Bronchial epithelial cell (primary cell): Measurements from ENCODE around the gene APOA4. TPM values are rescaled to one million over a fixed set of nuclear protein-coding genes. Genes with fewer than 3 reads are reported as not detected.
A peak's percentile ranks its signal among the peaks of the same experiment; 100 is the strongest.

Experiments
- DNase-seq: peaks from one replicate; pipeline ENCODE4 v3.0.0-alpha.2; 2010; ENCODE audit warnings: low read depth
- FAIRE-seq: peaks from 2 replicates; lab custom pipeline; 2011; peaks lifted over from hg19 to GRCh38; lab: Jason Lieb, UNC
- H3K27me3 ChIP-seq: 2 replicates; pipeline ENCODE4 v1.5.1; 2011; ENCODE audit warnings: low read length; ENCODE audit not compliant: control insufficient read depth, insufficient read depth
- H3K36me3 ChIP-seq: 2 replicates; pipeline ENCODE4 v1.5.1; 2011; ENCODE audit warnings: low read length; ENCODE audit not compliant: control insufficient read depth, insufficient read depth
- H3K4me3 ChIP-seq: 2 replicates; pipeline ENCODE4 v1.5.1; 2011; ENCODE audit warnings: mild to moderate bottlenecking, low read depth, low read length, control low read depth
- CTCF ChIP-seq: IDR thresholded peaks from 2 replicates; pipeline ENCODE4 v1.5.1; 2011; ENCODE audit warnings: mild to moderate bottlenecking, moderate library complexity, low read length, control low read depth, inconsistent platforms; ENCODE audit not compliant: insufficient read depth, severe bottlenecking
- total RNA-seq: library from RNA; depleted of rRNA; stranded (reverse); fragments of >200 nt; gene quantifications from 2 replicates; pipeline ENCODE4 v1.2.1, GENCODE V29; 2014

The APOA4 gene
- total RNA-seq, result not detected in 2 replicates

DNA sequence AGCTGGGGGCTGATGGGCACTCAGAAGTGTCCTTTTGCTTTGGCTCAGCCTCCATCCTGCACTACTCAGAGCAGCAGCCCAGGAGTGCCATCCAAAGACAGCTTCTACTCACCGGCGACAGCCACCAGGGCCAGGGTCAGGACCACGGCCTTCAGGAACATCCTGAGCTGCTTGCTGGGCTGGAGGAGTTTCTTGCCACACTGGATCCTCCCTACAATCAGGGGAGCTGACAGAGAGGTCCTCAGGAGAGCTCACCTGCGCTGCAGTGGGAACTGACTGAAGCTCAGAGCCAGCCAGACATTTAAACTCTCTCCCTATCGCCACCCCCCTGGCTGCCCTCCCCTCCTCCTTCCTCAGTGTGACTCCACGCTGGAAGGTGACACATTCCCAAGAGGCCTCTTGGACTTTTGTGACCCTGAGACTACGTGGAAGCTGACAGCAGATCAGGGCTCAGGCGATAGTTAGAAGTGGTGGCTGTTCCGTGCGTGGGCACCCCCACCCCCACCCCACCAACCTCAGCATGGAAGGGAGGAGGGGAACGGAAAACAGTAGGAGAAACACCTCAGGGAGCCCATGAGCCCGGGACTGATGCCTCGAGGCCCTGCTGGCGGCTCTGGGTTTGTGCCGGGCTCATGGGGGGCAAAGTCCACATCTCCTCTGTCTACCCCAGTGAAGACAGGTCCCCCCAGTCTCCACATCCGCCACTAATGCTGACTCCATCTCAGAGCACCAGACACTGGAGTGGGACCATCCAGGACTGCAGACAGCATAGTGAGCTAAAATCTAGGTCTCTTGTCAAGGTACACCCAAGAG is at the start of gene APOA4:
Gene APOA4 (minus strand): TSS at position 274 of the 813 bp plus-strand sequence. CDS start 113 bp downstream, at position 161.
- FAIRE-seq, result no peak
- no peak for TF ChIP-seq CTCF
- DNase-seq, result no peak
- Histone ChIP-seq H3K36me3 (no peaks in the 10 kb centered on the region), H3K4me3 (no peak within 1 kb of the TSS), H3K27me3 (no peaks in the 10 kb centered on the region)

- FAIRE-seq, result peak; percentile 7
- Histone ChIP-seq H3K36me3 (peaks cover 9% of the 10 kb centered on the region), H3K4me3 (no peak overlapping the region), H3K27me3 (no peaks in the 10 kb centered on the region)
- DNase-seq, result peak; percentile 88
- TF ChIP-seq CTCF, result no peak
Observed at GRCh38 chr11:116871248-116871647, 48.1 kb upstream of the APOA4 start.

GRCh38 chr11:116870054-116870453 is 47.0 kb upstream of the APOA4 start:
- H3K36me3 ChIP-seq, result peaks cover 5% of the 10 kb centered on the region
- no peak overlapping the region for H3K4me3 ChIP-seq
- no peak for TF ChIP-seq CTCF
- H3K27me3 ChIP-seq, result no peaks in the 10 kb centered on the region
- FAIRE-seq (no peak), DNase-seq (no peak)

GRCh38 chr11:116869610-116870009 is 46.5 kb upstream of the APOA4 start:
- H3K27me3 ChIP-seq, result no peaks in the 10 kb centered on the region
- DNase-seq (no peak), FAIRE-seq (peak; percentile 84)
- H3K4me3 ChIP-seq, result no peak overlapping the region
- TF ChIP-seq CTCF, result no peak
- peaks cover 4% of the 10 kb centered on the region for H3K36me3 ChIP-seq

DNA sequence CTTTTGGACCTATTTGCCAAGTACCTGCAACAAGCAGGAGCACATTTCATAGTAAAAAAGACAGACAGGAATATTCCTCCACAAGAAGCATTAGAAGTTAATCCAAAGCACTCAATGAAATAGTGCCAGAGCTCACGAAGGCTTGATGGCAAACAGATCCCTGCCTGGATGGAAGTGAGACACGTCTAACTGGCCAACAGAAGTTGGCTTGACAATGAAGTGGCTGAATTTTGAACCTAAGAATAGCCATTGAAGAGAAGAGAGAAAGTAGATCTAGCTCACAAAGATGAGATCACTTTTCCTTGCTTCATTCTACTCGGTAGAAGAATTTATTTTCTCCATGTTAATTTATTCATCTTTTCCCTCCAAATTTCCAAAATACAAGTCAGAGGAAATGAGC is 45.0 kb upstream of the APOA4 start:
- Histone ChIP-seq H3K36me3 (peaks cover 4% of the 10 kb centered on the region), H3K4me3 (no peak overlapping the region), H3K27me3 (no peaks in the 10 kb centered on the region)
- DNase-seq (no peak), FAIRE-seq (no peak)
- TF ChIP-seq CTCF, result no peak

DNA sequence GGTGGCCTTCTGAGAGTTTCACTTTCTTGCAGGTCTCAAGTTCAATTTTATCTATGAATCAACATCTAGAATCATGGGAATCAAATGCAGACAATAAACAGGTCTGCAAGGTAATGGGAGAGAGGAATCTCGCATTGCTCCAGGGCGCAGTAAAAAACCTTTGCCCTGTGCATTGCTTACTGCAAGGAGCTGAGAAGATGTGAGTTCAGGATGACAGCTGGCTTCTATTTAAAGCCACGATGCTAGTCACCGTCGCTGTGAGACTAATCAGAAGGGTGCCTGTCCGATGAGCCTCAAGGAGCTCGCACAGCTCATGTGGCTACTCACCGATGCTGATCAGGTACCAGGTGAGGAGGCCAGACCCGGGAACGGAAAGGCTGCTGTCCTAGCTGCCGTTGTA is 44.5 kb upstream of the APOA4 start:
- DNase-seq (no peak), FAIRE-seq (no peak)
- TF ChIP-seq CTCF, result no peak
- Histone ChIP-seq H3K4me3 (no peak overlapping the region), H3K27me3 (no peaks in the 10 kb centered on the region), H3K36me3 (peaks cover 4% of the 10 kb centered on the region)
